ENCODE measurements around the gene MACROD2. TPM values are rescaled to one million over a fixed set of nuclear protein-coding genes. Genes with fewer than 3 reads are reported as not detected.
"Not testable (repeated sequence)": the region's sequence is repeated elsewhere in the genome, so short reads cannot be mapped to it uniquely, and the experiment has no call there.

Gene MACROD2
- total RNA-seq, 4 donors from 2014 or later = 4.6 to 33.0 (median 8.3) TPM

GRCh38 chr20:15188415-15188814 lies 1193.1 kb downstream of the MACROD2 start:
- H3K36me3 ChIP-seq = no peaks in the 10 kb centered on the region
- intact Hi-C loops (cut with DNase I; ENCODE audit: low total_unique reads) (no loop called here), in situ Hi-C loops (cut with MboI; ENCODE audit: low pct_ligation_motif_present in 1 of 4, low pct_unique_long_range_greater_than_20kb in 1 of 4, low sequenced_read_pairs in 3 of 4) (no loop called here)
- WGBS, 2 donors (ENCODE audit: low coverage in 1 of 2) = 91% methylated on average over 3 of the region's 3 CpGs; no CpG with 5 or more reads in 1 of the 2 donors
- no peaks in the 10 kb centered on the region for H3K4me1 ChIP-seq
- TF ChIP-seq CTCF (IDR thresholded peaks at IDR 0.05) (no peak), POLR2A (IDR thresholded peaks at IDR 0.05) (no peak), POLR2AphosphoS5 (IDR thresholded peaks at IDR 0.05) (no peak), EP300 (IDR thresholded peaks at IDR 0.05; ENCODE audit: low read depth) (no peak)
- H3K9me3 ChIP-seq = no peaks in the 10 kb centered on the region
- H3K4me3 ChIP-seq = no peak overlapping the region
- no peaks in the 10 kb centered on the region for H3K27me3 ChIP-seq
- DNase-seq = no peak
- no peak overlapping the region for H3K27ac ChIP-seq

GRCh38 chr20:15191082-15191723 lies 1195.9 kb downstream of the MACROD2 start:
- Histone ChIP-seq H3K4me1 (no peaks in the 10 kb centered on the region), H3K27ac (no peak overlapping the region), H3K4me3 (no peak overlapping the region), H3K36me3 (no peaks in the 10 kb centered on the region), H3K9me3 (no peaks in the 10 kb centered on the region), H3K27me3 (no peaks in the 10 kb centered on the region)
- intact Hi-C loops (cut with DNase I; ENCODE audit: low total_unique reads) (no loop called here), in situ Hi-C loops (cut with MboI; ENCODE audit: low pct_ligation_motif_present in 1 of 4, low pct_unique_long_range_greater_than_20kb in 1 of 4, low sequenced_read_pairs in 3 of 4) (no loop called here)
- WGBS, 2 donors (ENCODE audit: low coverage in 1 of 2) = 50 to 73% methylated on average over 2 to 4 of the region's 4 CpGs
- DNase-seq = no peak
- TF ChIP-seq POLR2A (IDR thresholded peaks at IDR 0.05) (no peak), POLR2AphosphoS5 (IDR thresholded peaks at IDR 0.05) (no peak), CTCF (IDR thresholded peaks at IDR 0.05) (no peak), EP300 (IDR thresholded peaks at IDR 0.05; ENCODE audit: low read depth) (no peak)

GRCh38 chr20:15195378-15195777 lies 1200.1 kb downstream of the MACROD2 start:
- Histone ChIP-seq H3K27me3 (no peaks in the 10 kb centered on the region), H3K4me3 (no peak overlapping the region), H3K4me1 (no peaks in the 10 kb centered on the region), H3K36me3 (no peaks in the 10 kb centered on the region), H3K27ac (no peak overlapping the region), H3K9me3 (no peaks in the 10 kb centered on the region)
- TF ChIP-seq CTCF (IDR thresholded peaks at IDR 0.05) (no peak), POLR2A (IDR thresholded peaks at IDR 0.05) (no peak), POLR2AphosphoS5 (IDR thresholded peaks at IDR 0.05) (no peak), EP300 (IDR thresholded peaks at IDR 0.05; ENCODE audit: low read depth) (no peak)
- intact Hi-C loops (cut with DNase I; ENCODE audit: low total_unique reads) (no loop called here), in situ Hi-C loops (cut with MboI; ENCODE audit: low pct_ligation_motif_present in 1 of 4, low pct_unique_long_range_greater_than_20kb in 1 of 4, low sequenced_read_pairs in 3 of 4) (no loop called here)
- 79 to 90% methylated on average over 2 to 4 of the region's 4 CpGs for WGBS, 2 donors (ENCODE audit: low coverage in 1 of 2)
- no peak for DNase-seq

GRCh38 chr20:15196547-15197255 lies 1201.4 kb downstream of the MACROD2 start:
- Histone ChIP-seq H3K4me1 (no peaks in the 10 kb centered on the region), H3K27ac (no peak overlapping the region), H3K27me3 (no peaks in the 10 kb centered on the region), H3K4me3 (no peak overlapping the region), H3K36me3 (no peaks in the 10 kb centered on the region), H3K9me3 (no peaks in the 10 kb centered on the region)
- in situ Hi-C loops (cut with MboI; ENCODE audit: low pct_ligation_motif_present in 1 of 4, low pct_unique_long_range_greater_than_20kb in 1 of 4, low sequenced_read_pairs in 3 of 4) = no loop called here
- no peak for TF ChIP-seq POLR2AphosphoS5 (IDR thresholded peaks at IDR 0.05)
- no peak for TF ChIP-seq CTCF (IDR thresholded peaks at IDR 0.05)
- no peak for TF ChIP-seq POLR2A (IDR thresholded peaks at IDR 0.05)
- TF ChIP-seq EP300 (IDR thresholded peaks at IDR 0.05; ENCODE audit: low read depth) = no peak
- 81 to 90% methylated on average over 2 to 3 of the region's 3 CpGs for WGBS, 2 donors (ENCODE audit: low coverage in 1 of 2)
- intact Hi-C loops (cut with DNase I; ENCODE audit: low total_unique reads) = no loop called here
- DNase-seq = no peak

- H3K36me3 ChIP-seq; H3K9me3 ChIP-seq; intact Hi-C loops (cut with DNase I; ENCODE audit: low total_unique reads); H3K27ac ChIP-seq; H3K4me1 ChIP-seq; in situ Hi-C loops (cut with MboI; ENCODE audit: low pct_ligation_motif_present in 1 of 4, low pct_unique_long_range_greater_than_20kb in 1 of 4, low sequenced_read_pairs in 3 of 4); H3K27me3 ChIP-seq; DNase-seq; H3K4me3 ChIP-seq: not testable (repeated sequence)
- 88 to 93% methylated on average over 6 to 10 of the region's 10 CpGs for WGBS, 2 donors (ENCODE audit: low coverage in 1 of 2)
Measured at GRCh38 chr20:15198017-15198416, 1202.7 kb downstream of the MACROD2 start.
